ENCODE measurements around the gene FAM237B.
"Not testable (repeated sequence)": the region's sequence is repeated elsewhere in the genome, so short reads cannot be mapped to it uniquely, and the experiment has no call there.

Gene FAM237B

DNA sequence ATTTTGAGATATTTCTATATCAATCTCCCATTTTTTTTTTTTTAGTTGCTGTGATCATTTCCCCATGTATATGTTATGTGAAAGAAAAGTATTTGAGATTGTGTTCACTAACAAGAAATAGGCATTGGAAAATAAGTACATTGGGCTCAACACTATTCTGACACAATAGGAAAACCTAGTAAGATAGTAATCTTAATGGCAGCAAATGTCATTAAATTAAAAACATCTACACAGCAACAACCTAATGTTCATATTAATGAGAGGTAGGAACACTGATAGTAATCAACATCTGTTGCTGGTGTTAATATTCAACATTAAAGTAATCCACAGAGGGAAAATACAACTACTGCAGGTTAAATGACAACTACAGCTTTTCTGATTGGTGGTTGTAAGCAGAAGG, 23.9 kb upstream of the FAM237B start:
- TF ChIP-seq, protein P1, sequence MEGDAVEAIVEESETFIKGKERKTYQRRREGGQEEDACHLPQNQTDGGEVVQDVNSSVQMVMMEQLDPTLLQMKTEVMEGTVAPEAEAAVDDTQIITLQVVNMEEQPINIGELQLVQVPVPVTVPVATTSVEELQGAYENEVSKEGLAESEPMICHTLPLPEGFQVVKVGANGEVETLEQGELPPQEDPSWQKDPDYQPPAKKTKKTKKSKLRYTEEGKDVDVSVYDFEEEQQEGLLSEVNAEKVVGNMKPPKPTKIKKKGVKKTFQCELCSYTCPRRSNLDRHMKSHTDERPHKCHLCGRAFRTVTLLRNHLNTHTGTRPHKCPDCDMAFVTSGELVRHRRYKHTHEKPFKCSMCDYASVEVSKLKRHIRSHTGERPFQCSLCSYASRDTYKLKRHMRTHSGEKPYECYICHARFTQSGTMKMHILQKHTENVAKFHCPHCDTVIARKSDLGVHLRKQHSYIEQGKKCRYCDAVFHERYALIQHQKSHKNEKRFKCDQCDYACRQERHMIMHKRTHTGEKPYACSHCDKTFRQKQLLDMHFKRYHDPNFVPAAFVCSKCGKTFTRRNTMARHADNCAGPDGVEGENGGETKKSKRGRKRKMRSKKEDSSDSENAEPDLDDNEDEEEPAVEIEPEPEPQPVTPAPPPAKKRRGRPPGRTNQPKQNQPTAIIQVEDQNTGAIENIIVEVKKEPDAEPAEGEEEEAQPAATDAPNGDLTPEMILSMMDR (IDR thresholded peaks at IDR 0.05; ENCODE audit: extremely low read depth, missing control alignments), result no peak

DNA sequence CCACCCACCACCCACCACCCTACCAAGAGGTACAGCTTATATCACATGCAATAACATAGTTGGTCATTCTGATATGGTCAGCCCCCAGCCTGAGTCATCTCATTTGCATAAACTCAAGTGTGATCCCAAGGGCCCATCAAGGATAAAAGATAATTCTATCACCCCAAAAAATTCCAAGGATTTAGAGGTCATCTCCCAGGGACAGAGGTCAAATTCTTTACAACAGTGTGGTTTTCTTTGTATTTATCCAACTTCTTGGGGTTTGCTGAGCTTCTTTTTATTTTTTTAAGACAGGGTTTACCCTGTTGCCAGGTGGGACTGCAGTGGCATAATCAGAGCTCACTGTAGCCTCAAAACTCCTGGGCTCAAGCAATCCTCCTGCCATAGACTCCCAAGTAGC, 16.0 kb upstream of the FAM237B start:
- TF ChIP-seq, protein P1 (IDR thresholded peaks at IDR 0.05; ENCODE audit: extremely low read depth, missing control alignments), result no peak

More for the DNA sequence above, 23.9 kb upstream of the FAM237B start:
- no peak for DNase-seq (ENCODE audit: low spot score)

DNA sequence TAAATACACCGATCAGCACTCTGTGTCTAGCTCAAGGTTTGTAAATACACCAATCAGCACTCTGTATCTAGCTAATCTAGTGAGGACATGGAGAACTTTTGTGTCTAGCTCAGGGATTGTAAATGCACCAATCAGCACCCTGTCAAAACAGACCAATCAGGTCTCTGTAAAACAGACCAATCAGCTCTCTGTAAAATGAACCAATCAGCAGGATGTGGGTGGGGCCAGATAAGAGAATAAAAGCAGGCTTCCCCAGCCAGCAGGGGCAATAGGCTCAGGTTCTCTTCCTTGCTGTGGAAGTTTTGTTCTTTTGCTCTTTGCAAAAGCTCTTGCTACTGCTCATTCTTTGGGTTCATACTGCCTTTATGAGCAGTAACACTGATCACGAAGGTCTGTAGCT, 13.8 kb upstream of the FAM237B start:
- DNase-seq (ENCODE audit: low spot score), result not testable (repeated sequence)

More for the DNA sequence above, 16.0 kb upstream of the FAM237B start:
- no peak for DNase-seq (ENCODE audit: low spot score)

DNA sequence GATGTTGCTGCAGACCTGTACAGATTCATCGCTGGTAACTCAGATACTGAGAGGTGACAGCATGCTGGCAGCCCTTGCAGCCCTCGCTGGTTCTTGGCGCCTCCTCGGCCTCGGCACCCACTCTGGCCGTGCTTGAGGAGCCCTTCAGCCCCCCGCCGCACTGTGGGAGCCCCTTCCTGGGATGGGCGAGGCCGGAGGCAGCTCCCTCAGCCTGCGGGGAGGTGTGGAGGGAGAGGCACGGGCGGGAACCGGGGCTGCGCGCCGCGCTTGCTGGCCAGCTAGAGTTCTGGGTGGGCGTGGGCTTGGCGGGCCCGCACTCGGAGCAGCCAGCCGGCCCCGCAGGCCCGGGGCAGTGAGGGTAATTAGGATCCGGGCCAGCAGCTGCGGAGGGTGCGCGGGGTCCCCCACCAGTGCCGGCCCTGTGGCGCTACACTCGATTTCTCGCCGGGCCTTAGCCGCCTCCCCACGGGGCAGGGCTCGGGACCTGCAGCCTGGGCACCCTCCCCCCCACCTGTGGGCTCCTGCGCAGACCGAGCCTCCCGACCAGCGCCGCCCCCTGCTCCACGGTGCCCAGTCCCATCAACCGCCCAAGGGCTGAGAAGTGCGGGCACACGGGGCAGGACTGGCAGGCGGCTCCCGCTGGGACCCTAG, 13.2 kb upstream of the FAM237B start:
- no peak for DNase-seq (ENCODE audit: low spot score)
- TF ChIP-seq, protein P1 (IDR thresholded peaks at IDR 0.05; ENCODE audit: extremely low read depth, missing control alignments), result no peak

DNA sequence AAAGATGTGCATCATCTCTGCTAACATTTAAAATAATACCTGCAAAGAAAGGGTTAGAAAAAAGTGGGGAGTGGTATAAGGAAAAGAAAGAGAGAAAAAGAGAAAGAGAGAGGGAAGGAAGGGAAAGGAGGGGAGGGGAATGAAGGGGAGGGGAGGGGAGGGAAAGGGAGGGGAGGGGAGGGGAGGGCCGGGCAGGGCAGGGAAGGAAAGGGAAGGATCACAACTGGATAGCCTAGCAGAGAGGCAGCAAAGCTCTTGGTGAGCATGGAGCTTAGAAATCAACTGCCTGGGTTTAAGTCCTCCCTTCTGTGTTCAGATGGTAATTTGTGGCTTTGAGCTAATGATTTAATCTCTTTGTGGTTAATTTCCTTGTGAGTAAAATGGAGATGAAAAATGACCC, 5.4 kb upstream of the FAM237B start:
- TF ChIP-seq, protein P1 (IDR thresholded peaks at IDR 0.05; ENCODE audit: extremely low read depth, missing control alignments), result no peak

DNA sequence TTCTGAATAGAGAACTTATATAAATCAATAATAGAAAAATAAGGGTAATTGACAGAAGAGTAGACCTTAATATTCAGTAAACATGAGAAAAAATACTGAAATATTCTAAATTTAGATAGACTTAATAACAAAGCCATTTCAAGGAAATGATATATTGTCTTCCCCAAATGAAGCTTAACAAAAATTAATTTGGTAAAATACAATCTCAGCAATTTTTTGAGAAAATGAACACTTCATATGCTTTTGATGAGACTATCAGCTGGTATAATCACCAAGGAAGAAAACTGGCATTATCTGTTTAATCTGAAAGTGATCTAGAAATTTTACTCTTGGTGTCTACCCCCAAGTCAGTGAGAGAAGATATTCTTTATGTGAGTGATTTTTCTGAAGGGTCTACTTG, 1.7 kb upstream of the FAM237B start:
- TF ChIP-seq, protein P1 (IDR thresholded peaks at IDR 0.05; ENCODE audit: extremely low read depth, missing control alignments), result no peak
- no peak for DNase-seq (ENCODE audit: low spot score)

More for the DNA sequence above, 5.4 kb upstream of the FAM237B start:
- no peak for DNase-seq (ENCODE audit: low spot score)

DNA sequence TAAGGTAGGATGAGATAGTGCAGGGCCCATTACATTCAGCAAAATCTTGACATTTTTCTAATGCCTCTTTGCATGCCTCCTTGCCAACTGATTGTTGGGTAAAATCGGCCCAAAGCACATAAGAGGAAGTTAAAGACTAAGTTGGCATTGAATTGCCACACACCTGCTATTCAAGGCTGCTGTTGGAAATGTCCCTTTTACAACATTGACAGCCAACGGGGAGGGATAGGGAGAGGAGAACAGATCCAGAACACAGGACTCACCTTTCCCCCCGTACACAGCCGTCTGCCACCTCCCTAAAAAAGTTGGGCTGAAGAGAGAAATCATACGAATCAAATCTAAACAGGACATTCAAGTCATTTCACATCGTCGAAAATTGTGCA, 695 bp downstream of the FAM237B start:
- TF ChIP-seq, protein P1 (IDR thresholded peaks at IDR 0.05; ENCODE audit: extremely low read depth, missing control alignments), result no peak
- no peak for DNase-seq (ENCODE audit: low spot score)

DNA sequence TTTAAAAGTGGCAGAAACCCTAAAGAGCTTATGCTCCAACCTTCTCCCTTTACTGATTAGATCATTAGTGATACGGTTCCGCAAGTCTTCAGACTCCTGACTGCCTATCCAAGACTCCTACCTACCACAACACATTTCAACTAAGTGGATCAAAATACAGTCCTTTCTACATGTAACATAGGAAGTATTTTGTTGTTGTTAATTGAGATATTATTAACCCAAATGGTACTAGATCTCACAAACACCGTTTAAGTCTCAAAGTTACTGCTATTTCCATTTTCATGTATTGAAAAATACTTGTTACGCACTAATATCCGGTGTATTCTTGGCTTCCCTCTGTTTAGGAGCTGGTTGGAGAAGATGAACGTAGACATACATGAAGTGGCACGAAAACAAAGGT, 1.1 kb downstream of the FAM237B start:
- TF ChIP-seq, protein P1 (IDR thresholded peaks at IDR 0.05; ENCODE audit: extremely low read depth, missing control alignments), result no peak
- no peak for DNase-seq (ENCODE audit: low spot score)

Measured in GM20000 (cell line).